ENCODE measurements around the gene RBBP5. TPM values are rescaled to one million over a fixed set of nuclear protein-coding genes. Genes with fewer than 3 reads are reported as not detected.

RBBP5 gene
- polyA plus RNA-seq, 1 experiment = 16.0 TPM

DNA sequence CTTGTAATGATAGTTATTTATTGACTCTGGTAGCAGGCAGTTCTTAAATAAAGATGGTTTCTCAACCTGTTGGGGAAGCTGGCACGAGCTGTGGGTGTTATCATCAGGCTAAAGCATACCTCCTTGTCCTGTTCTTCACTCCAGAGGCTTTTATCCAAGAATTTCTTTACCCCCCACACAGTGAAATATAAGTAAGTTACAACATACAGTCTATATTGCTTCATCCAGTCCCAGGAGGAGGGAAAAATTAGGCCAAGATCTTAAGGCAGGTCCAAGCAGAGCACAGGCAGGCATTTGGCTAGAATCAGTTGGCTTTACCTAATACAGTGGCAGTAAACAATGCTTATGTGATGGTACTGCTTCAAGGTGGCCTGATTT is 43.9 kb downstream of the RBBP5 start:
- Histone ChIP-seq H3K4me3 (ENCODE audit: low read depth, low read length) (no peak overlapping the region), H3K27me3 (ENCODE audit: control insufficient read depth, insufficient read depth, low read length) (peaks cover 3% of the 10 kb centered on the region), H3K9me3 (ENCODE audit: control insufficient read depth, insufficient read depth, low read length) (no peaks in the 10 kb centered on the region; the same call in 1 of the 2 replicates), H3K27ac (ENCODE audit: low read depth, low read length) (no peak overlapping the region)
- no peak for DNase-seq (ENCODE audit: low read depth, low spot score)
- TF ChIP-seq, protein P1, sequence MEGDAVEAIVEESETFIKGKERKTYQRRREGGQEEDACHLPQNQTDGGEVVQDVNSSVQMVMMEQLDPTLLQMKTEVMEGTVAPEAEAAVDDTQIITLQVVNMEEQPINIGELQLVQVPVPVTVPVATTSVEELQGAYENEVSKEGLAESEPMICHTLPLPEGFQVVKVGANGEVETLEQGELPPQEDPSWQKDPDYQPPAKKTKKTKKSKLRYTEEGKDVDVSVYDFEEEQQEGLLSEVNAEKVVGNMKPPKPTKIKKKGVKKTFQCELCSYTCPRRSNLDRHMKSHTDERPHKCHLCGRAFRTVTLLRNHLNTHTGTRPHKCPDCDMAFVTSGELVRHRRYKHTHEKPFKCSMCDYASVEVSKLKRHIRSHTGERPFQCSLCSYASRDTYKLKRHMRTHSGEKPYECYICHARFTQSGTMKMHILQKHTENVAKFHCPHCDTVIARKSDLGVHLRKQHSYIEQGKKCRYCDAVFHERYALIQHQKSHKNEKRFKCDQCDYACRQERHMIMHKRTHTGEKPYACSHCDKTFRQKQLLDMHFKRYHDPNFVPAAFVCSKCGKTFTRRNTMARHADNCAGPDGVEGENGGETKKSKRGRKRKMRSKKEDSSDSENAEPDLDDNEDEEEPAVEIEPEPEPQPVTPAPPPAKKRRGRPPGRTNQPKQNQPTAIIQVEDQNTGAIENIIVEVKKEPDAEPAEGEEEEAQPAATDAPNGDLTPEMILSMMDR (IDR thresholded peaks at IDR 0.05; ENCODE audit: low read depth, low read length) = no peak
- ChIA-PET CTCF (interaction anchor here (13.6 kb wide), 1 partner anchor 16 kb away, joined by 106 read pairs; no protein-coding TSS in a partner anchor), POLR2A (no interaction called here)

DNA sequence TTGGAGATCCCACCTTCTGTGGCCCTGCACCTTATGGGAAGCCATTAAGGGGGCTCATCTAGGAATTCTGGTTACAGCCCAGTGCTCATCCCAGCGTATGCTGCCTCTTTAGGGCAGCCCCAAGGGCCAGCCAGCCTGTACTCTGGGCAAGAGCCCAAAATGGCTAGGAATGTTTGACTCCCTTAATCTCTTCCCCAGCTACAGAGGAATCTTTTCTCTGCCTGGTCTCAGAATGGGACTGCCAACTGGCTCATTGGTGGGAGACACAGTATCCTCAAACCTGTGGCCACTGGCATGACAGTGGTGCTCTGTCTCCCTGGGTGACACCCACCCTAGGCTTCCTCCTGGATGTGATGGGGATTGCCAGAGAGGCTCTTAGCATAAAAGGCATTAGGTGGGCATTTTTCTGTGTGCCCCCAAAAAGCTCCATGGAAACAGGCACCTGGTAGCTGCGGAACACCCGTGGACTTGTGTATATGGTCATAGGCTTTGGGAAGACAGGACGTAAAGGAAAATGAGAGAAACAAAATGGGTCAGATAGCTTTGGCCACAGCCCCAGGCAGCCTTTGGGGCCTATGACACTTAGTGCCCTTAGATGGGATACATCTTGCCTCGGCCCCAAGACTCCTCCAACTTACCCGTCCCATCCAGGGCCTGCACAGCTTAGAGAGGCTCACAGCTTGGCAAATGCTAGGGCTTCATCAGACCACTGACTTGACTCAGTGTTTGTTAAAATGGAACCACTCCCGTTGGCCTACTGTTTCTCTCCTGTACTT is 44.4 kb downstream of the RBBP5 start:
- CTCF ChIA-PET = interaction anchor here (13.6 kb wide), 1 partner anchor 15 kb away, joined by 106 read pairs; no protein-coding TSS in a partner anchor
- DNase-seq (ENCODE audit: low read depth, low spot score) = no peak
- no peaks in the 10 kb centered on the region; the same call in 1 of the 2 replicates for H3K9me3 ChIP-seq (ENCODE audit: control insufficient read depth, insufficient read depth, low read length)
- H3K4me3 ChIP-seq (ENCODE audit: low read depth, low read length) = no peak overlapping the region
- TF ChIP-seq, protein P1 (IDR thresholded peaks at IDR 0.05; ENCODE audit: low read depth, low read length) = no peak
- no peak overlapping the region for H3K27ac ChIP-seq (ENCODE audit: low read depth, low read length)
- POLR2A ChIA-PET = no interaction called here
- peaks cover 3% of the 10 kb centered on the region for H3K27me3 ChIP-seq (ENCODE audit: control insufficient read depth, insufficient read depth, low read length)

DNA sequence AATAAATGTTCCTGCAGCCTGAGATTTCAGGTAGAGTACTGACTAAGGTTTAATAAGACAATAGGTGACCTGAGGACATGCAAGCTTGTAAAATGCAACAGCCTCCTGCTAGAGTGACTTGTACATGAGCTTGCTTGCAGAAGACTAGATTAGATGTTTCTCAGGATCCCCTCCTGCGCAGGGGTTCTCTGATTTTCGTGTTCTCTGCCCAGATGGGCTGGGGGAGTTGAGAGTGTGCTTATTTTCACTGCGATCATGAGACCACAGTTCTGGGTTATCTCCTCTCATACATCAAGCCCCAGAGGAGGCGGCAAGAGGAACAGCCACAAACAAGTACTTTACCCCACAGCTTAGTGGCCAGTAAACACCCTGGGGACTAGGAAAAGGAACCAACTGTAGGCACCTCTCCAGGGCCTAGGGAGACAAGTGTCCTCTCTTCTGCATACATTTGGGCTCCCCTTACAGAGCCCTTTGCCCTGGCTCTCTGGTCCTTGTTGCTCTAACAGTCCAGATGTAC is 45.5 kb downstream of the RBBP5 start:
- CTCF ChIA-PET = interaction anchor here (0.6 to 13.6 kb wide), 6 partner anchors 14 to 490 kb away, joined by 3 to 106 read pairs (median 4); partner anchors contain the start of gene RBBP5
- H3K9me3 ChIP-seq (ENCODE audit: control insufficient read depth, insufficient read depth, low read length) = no peaks in the 10 kb centered on the region; the same call in 1 of the 2 replicates
- H3K27ac ChIP-seq (ENCODE audit: low read depth, low read length) = no peak overlapping the region
- DNase-seq (ENCODE audit: low read depth, low spot score) = no peak
- POLR2A ChIA-PET = no interaction called here
- H3K27me3 ChIP-seq (ENCODE audit: control insufficient read depth, insufficient read depth, low read length) = peaks cover 3% of the 10 kb centered on the region
- H3K4me3 ChIP-seq (ENCODE audit: low read depth, low read length) = no peak overlapping the region
- TF ChIP-seq, protein P1 (IDR thresholded peaks at IDR 0.05; ENCODE audit: low read depth, low read length) = no peak

DNA sequence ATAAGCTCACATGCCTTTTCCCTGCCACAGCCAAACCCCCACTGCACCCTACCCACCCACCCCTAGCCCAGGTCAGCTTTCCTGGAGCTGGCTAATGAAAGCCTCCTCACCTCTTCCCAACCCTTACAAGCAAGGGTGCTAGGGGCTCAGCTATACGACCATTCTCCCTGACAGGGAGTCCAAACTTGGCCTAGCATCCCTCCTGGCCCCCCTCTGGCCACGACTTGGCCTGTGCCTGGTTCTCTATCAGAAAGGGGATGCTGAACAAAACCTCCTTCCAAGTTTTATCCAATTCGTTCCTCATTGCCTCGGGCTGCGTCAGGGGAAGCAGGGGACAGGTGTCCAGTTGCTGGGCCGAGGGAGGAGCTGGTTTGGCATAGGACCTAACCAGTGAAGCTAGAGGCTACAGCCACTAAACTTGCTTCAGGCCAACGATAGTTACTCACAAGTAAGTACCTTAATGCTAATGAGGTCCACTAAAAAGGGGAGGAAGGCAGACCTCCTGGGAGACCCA is 46.1 kb downstream of the RBBP5 start:
- Histone ChIP-seq H3K27ac (ENCODE audit: low read depth, low read length) (no peak overlapping the region), H3K9me3 (ENCODE audit: control insufficient read depth, insufficient read depth, low read length) (no peaks in the 10 kb centered on the region; the same call in 1 of the 2 replicates), H3K4me3 (ENCODE audit: low read depth, low read length) (no peak overlapping the region), H3K27me3 (ENCODE audit: control insufficient read depth, insufficient read depth, low read length) (peaks cover 3% of the 10 kb centered on the region)
- no peak for DNase-seq (ENCODE audit: low read depth, low spot score)
- ChIA-PET CTCF (interaction anchor here (0.6 to 13.6 kb wide), 7 partner anchors 13 to 490 kb away, joined by 3 to 106 read pairs (median 4); partner anchors contain the start of gene RBBP5), POLR2A (no interaction called here)
- TF ChIP-seq, protein P1 (IDR thresholded peaks at IDR 0.05; ENCODE audit: low read depth, low read length) = no peak

DNA sequence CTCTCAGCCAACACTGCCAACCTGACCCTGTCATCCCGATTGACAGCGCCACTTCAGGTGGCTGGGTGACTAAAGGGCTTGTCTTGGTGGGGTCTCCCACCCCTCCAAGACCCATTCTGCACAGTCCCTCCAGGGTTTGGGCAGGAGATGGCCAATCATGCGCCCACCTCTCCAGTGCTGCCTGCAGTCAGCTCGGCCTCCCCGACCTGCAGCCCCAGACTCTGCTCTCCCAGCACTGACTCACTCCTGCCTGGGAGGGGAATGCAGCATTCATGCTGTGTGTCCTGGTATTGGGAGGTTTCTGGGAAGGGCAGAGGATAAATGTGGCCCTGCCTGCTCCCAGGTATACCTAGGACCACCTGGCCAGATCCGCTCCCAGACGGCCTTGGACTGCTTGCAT is 47.3 kb downstream of the RBBP5 start:
- CTCF ChIA-PET = interaction anchor here (1.7 to 13.6 kb wide), 2 partner anchors 12 to 85 kb away, joined by 5 to 106 read pairs; no protein-coding TSS in a partner anchor

More for the DNA sequence above, 47.3 kb downstream of the RBBP5 start:
- TF ChIP-seq, protein P1 (IDR thresholded peaks at IDR 0.05; ENCODE audit: low read depth, low read length) = no peak
- no peaks in the 10 kb centered on the region; the same call in 1 of the 2 replicates for H3K9me3 ChIP-seq (ENCODE audit: control insufficient read depth, insufficient read depth, low read length)
- H3K27ac ChIP-seq (ENCODE audit: low read depth, low read length) = no peak overlapping the region
- no peak overlapping the region for H3K4me3 ChIP-seq (ENCODE audit: low read depth, low read length)
- H3K27me3 ChIP-seq (ENCODE audit: control insufficient read depth, insufficient read depth, low read length) = peaks cover 3% of the 10 kb centered on the region
- DNase-seq (ENCODE audit: low read depth, low spot score) = no peak
- POLR2A ChIA-PET = no interaction called here
